HPDE6-E6E7 (cell line): Measurements from ENCODE around the gene KRTAP5-2.

Source experiments
- DNase-seq: peaks from one replicate; pipeline ENCODE4 v3.0.0; 2011; ENCODE audit warnings: missing footprints; ENCODE audit errors: extremely low spot score

The KRTAP5-2 gene

DNA sequence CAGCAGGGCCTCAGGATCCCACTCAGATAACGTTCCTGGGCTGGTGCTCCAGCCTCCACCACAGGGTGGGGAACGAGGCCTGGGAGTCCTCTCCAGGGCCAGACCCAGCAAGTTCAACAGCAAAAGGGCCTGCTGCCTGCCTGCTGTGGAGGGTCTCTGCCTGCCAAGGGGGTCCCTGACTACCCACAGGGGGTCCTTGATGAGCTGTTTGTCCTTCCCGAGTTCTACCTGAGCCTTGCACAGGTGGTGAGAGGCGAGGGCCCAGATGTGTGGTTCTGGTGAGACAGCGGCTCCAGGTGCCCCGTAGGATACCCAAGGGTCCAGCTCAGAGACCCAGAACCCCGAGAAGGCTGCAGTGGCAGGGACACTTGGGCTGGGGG is 30.4 kb downstream of the KRTAP5-2 start:
- no peak for DNase-seq

DNA sequence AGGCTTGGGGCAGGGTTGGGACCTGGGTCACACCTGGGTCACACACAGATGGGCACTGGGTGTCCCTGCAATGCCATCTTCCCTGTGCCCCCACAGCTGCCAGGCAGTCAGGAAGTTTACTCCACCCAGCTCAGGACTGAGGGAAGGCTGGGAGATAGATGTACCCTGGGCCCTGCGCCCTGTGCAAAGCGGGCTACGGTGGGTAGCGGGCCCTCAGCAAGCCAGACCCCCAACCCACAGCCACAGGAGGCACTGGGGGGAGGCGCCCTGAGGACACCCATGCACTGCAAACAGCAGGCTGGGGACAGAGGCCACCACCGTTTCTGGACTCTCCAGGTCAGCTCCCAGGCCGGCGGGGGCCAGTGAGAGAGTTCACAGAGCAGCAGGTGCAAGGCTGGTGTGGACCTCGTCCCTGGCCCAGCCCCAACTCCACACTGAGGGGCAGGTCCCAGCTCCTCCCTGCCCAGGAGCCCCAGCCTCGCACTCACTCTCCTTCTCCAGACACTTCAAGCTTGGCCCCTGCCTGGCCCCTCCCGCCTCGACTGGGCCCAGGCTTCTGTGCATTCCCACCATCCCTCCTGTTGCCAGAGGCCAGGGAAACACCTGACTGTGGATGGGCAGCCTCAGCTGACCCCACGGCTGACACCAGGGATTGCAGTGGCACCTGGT is 30.9 kb downstream of the KRTAP5-2 start:
- no peak for DNase-seq

DNA sequence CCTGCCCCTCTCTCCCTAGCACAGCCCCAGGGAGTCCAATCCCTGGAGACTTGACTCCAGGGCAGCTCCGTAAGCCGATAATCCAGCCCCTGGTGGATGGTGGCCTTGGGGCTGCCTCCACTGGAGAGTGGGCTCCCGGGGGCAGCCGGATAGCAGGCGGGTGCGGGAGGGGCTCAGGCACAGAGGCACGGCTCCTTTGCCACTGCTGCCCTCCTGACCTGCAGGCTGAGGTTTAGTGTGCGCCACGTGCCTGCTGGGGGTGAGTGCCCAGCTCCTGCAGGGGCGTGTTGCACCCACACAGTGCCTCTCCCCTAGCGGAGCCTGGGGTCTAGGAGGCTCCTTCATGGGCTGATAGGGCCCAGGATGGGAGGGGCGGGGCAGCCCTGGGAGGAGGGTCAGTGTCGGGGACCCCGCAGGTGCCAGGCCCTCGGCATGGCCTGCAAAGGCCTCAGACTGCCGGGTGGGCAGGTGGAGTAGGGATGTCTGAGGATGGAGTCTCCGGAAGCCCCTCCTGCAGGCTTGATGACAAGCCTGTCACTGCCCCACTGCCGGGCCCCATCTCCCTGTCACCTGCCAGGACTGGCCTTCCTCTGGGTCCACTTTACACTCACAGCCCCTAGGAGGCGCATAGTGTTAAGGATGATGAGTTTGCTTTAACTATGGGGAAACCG is 31.6 kb downstream of the KRTAP5-2 start:
- no peak for DNase-seq

DNA sequence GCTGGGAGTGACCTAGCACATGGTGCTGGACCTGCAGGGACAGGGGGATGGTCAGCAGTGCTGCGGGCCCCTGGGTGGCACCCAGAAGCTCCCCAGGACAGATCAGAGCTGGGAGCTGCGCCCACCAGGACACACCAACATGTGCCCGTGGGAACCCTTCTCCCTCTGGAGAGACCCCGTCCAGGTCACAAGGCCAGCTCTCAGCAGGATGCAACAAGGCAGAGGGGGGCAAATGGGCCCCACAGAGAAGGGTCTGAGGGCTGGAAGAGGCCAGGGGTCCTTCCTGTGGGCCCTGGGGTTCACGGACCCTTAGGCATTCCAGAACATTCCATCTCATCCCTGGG is 32.2 kb downstream of the KRTAP5-2 start:
- no peak for DNase-seq

DNA sequence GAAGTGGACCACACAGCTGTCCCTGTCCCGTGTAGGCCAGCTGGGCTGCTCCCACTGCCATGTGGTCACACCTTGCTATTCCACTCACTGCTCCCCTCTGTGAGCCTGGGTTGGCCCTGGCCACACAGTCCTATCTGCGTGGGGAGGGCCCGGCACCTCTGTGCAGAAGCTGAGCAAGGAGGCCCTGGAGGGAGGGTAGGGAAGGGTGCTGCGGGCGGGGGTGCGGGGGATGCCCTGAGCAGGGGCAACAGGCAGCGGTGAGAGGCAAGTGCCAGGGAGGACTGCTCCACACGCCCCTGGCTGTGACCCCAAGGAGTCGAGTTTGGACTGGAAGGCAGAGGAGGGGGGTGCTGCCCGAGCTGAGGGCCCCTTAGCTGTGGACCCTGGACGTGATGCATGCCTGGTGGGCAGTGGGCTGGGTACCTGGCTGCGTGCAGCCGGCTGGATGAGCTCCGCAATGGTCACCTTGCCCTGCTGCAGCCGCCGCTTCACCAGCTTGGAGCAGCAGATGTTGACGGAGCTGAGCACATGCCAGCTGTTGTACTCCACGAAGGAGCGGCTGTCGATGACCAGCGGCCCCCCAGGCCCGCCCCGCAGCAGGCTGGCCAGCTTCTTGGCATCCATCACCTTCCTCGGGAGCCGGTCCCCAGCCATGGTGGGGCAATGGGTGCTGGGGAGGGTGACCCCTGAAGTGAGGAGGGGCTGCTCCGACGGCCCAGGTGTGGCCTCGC is 32.8 kb downstream of the KRTAP5-2 start:
- no peak for DNase-seq

DNA sequence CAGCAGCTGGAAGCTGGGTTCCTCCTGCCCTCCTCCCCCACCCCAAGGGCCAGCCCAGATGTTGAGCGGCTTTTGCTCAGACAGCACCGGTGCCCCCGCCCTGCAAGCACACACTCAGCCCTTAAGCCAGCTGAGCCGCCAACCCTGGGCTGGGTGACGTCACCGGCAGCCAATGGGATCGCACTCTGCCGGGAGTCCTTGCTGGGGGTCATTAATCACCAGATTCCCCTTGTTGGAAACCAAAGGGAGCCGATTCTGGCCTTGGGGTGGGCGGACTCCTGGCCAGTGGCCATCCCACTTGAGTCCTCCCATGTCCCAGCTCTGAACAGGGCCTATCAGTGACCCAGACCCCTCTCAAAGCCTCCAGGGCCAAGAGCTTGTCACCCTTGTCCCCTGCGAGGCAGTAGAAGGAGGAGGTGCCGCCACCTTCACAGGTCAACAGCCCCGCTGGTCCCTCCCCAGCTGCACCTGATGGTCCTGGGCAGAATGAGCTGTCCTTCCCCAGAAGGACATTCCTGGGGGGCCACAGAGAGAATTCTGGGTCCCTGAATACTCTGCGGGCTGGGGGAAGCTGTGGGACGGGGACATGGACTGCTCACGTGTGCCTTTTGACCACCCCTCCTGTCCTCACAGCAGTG is 33.4 kb downstream of the KRTAP5-2 start:
- no peak for DNase-seq

DNA sequence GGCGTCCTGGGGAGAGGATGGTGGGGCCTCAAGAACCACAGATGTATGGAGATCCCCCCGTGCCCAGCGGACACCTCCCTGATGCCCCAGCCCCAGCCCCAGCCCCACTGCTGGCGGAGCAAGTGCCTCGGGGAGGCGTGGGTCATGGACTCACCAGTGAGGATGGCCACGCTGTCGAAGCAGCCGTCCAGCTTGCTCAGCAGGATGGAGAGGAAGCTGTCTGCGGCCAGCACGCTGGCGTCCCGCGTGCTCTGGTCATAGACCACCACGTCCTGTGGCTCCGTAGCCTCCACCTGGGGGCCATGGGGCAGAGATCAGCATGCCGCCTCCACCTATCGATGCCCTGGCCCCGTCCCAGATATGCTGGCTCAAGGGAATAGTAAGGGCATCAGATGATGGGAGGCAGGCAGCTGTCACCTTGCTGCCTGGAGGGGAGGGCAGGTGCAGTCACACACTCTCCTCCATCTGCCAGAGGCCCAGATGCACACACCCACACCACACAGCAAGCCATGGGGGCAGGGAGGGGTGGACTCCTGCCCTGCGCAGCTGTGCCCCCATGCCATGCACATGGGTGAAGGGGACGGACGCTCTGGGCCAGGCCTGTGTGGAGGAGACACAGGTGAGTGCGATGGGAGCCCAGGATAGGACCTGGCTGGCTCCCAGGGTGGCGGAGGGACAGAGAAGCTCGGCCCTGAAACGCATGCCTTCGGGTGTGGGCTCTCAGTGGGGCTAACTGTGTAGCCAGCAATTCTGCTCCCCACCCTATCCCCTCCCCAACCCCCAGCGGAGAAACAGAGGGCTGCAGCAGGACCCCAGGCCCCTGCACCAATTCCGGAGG is 34.2 kb downstream of the KRTAP5-2 start:
- DNase-seq = no peak

DNA sequence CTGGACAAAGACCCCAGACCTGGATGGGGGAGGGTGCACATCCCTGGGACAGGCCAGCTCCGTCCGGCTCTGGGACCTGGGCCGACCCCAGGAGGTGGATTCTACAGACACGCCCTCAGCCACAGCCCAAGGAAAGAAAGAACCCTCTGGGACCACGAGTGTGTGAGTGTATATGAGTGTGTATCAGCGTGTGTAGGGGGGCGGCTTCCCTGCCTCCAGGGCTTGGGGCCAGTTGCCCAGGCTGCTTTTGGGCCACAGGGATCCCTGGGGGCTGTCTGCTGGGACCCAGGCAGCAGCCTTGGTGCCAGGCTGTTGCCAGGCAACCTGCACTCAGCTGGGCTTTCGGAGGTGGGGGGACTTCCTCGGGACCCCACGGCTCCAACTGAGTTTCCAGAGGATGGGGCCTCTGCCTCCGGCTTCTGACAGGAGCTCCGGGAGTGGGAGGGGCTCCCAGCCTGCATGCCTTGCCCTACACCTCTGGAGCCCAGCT is 34.9 kb downstream of the KRTAP5-2 start:
- no peak for DNase-seq

DNA sequence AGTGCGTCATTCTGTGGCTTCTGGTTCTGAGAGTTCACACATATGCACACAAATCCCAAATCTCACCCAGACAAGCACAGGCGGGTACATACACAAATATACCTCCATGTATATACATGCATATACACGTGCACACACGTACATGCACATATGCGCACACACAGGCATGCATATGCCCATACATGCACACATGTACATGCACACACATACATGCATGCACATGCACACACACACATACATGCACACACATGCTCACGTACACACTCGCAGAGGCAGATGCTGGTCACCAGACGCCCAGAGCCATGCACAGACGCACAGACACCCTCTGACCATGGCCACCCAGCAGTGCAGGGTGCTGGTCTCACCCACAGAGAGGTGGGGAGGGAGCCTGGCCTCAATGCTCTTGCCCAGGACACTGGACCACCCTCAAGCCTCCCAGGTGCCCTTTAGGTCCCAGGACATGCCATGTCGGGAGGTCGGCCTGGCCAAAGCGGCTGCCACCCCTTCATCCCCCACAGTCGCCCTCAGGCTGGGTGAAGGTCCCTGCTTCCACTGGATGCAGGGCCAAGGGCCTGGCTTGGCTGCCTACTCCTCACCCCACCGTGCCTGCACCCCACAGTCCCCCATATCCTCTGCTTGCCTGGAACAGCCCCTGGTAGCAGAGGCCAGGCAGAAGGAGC is 35.5 kb downstream of the KRTAP5-2 start:
- DNase-seq = no peak

DNA sequence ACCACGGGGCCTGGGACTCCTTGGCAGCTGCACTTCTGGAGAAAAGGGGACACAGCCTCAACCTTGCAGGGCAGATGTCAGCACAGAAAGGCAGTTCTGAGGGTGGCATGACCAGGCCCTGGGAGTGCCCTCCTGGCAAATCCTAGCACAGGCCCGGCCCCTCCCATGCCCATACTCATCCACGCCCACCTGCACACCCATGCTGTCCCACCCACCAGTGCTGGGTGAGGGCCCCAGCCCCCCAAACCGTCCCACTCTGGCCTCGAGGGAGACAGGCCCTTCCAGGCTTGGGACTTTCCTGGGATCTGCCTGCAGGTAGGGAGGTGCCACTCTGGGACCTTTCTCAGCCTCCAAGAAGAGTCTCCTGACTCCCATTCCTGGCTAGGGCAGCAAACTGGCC is 36.1 kb downstream of the KRTAP5-2 start:
- DNase-seq = no peak

DNA sequence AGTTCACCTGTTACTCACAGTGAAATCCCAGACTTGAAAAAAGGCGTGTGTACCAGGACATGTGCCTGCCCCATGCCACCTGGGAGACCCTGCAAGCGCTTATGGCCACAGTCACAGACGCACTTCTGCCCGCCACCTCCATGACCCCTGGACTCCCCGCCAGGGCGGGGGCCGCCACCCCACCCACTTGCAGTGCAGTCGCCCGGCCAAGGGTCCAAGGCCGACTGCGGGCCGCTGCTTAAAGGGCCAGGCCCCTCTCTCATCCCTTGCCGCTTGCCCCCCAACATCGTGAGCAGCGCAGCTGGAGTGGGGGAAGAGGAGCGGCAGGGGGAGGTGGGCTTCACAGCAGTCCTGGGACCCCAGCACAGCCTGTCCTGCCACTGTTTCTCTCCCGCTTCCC is 36.8 kb downstream of the KRTAP5-2 start:
- DNase-seq = no peak

DNA sequence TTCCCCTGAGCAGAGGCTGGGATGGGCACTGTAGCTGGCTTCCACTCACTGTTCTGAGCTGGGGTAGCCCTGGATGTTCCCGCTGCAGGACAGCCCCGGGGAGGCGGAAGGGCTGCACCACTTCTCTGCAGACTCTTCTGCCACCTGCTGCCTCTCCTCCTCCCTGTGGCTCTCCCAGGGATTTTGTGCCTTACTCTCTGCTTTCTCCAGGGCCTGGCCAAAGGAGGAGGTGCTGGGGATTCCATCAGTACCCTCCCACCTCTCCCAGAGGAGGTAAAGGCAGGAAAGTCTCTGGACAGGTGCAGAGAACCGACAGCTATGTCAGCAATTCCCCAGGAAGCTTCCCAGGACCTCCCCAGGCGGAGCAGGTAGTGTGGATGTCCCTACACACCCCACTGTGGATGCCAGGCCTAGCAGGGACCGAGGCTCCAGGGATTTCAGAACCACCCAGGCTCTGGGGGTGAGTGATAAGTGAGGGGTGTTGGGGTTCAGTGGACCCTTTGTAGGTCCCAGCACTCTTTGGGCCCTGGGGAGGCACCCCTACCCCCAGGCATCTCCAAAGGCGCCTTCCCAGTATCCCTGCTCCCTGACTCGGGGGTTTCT is 37.3 kb downstream of the KRTAP5-2 start:
- no peak for DNase-seq

DNA sequence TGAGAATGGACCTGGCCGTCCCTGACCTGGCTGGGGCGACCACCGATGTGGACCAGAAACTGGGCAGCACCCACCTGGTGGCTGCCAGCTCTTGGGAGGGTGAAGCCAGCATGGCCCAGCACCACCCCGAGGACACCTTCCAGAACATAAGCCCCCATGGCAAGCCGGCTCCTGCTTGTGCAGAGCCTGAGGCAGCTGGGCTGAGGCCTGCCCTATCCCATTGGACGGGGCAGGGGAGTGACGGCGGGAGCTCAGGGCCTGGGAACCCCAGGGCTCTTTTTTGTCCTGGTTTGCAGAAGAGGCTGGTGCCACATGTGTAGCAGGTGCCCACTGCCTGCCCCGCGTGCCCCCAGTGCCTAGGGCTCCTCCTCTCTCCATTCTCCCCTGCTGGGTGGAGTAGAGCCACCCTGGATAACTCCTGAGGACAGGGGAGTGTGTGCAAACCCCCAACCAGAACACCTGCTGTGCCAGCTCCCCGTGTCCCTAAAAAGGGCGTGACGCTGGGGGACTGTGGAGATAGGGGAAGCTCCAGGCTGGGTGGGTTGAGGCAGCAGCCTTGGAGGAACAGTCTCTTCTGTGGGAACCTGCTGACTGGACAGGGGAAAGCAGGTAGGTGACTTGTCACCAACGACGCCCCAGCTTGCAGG is 38.0 kb downstream of the KRTAP5-2 start:
- no peak for DNase-seq

DNA sequence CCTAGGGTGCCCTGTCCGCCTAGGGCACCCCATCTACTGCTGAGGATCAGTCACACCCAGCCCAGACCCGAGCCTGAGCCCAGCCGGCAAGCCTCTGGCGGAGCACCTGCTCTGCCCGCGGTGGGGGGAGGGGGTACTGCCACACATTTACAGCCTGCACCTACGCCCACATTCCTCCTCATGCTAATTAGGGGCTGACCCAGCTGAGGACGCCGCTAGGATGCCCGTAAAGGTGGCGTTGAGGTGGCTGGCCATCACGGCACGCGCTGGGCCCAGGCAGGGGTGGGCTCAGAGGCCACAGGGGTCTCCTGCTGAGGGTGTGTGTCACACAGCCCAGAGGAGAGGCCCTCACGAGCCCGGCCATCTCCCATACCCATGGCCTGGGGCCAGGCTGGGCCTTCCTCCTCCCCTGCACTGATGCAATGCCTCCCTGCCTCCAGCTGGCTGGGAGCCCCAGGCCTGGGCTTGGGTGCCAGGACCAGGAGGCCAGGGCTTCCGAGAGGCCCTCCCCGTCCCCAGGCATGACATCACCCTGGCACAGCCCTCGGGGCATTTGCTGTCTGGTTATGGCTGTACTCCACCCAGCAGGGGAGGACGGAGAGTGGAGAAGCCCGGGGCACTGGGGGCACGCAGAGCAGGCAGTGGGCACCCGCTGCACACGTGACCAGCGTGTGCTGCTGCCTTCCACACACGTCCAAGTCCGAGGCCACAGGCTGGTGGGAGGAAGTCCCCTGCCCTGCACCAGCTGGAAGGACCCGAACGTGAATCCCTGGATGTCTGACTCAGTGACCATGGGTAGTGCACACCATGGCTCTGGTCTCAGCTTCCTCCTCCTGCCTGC is 38.8 kb downstream of the KRTAP5-2 start:
- DNase-seq = no peak

DNA sequence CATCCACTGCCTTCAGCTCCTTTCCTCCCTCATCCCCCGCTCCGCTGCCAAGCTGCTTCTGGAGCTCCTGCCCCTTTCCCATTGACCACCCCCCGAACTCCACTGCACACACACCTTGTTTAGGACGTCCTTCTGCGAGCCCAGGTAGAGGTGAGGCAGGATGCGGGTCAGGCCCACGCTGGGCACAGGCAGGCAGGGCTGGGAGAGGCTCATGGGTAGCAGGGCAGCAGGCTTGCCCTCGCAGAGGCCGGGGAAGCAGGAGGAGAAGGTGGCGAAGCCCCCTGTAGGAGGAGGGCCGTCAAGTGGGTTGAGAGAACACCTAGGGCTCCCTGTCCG is 39.4 kb downstream of the KRTAP5-2 start:
- no peak for DNase-seq

DNA sequence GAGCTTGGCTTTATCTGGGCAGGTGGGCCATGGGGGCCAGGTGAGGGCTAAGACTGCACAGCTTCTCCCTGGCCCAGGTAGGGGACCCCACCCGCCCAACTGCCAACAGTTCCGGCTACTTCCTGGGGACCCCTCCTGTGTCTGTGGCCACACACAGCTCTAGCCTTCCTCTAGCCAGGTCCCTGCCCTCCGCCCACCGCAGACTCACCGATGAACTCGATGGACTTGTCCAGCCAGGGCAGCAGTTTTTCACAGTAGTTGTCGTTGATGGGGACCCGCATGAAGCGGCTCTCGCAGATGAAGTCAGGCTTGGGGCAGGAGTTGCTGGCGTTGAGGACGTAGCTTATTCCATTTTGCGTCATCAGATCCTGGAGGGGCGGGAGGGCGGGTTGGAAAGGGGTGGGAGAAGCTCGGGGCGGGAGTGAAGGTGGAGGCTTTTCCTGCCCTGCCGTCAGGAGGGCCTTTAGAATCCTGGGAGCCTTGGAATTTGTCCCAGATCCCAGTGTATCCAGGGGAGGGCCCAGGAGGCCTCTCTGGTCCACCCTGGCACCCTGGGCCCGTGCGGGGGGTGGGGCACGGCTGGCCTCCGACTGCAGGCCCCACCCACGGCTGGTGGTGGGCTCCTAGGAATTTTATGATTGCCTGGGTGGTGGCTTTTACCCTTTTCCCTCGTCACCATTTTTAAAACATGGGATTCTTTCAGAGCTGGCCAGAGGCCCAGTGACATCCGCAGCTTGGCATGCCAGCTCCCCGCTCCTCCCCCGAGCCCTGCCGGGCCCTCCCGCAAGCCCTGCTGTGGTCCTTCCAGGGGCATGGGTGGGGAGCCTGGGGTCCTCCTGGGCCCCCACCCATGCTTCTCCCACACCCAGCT is 40.0 kb downstream of the KRTAP5-2 start:
- no peak for DNase-seq

DNA sequence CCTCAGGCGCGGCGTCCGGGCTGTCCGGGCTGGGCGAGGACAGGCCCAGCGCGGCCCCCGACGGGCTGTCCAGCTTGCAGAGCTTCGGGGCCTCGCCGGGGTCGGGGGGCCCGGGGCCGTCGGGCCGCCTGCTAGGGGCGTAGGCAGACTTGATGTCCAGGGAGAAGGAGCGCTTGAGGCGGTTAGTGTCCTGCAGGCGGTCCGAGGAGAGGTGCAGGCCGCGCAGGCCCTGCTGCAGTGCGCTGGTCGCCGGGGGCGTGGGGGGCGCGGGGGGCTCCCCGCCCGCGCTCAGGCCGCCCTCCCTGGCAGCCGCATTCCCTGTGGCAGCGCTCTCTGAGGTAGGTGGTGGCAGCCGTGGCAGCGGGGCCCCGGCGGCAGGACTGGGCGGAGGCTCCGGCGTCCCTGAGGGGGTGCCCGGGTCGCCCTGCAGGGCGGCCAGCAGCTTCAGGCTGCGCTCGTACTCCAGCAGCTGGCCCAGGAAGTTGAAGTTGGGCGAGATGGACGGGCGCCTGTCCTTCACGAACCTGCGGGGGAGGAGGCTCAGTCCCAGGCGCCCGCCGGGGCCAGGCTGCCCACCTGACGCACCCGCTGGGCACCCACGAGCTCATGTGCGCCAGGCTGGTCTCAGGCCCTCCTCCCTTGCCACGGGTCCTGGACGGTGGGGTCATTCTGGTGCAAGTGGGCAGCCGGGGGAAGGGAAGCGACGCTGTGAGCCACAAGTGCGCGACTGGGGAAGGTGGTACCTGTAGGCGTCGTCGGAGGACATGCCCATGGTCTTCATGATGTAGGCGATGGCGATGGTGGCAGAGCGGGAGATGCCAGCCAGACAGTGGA is 40.8 kb downstream of the KRTAP5-2 start:
- no peak for DNase-seq
